ENCODE data around the gene RHOH. TPM values are rescaled to one million over a fixed set of nuclear protein-coding genes. Genes with fewer than 3 reads are reported as not detected.
A peak's percentile ranks its signal among the peaks of the same experiment; 100 is the strongest.

Gene RHOH
- total RNA-seq, 2 donors from 2014 or later: 1.3 to 1.9 TPM

DNA sequence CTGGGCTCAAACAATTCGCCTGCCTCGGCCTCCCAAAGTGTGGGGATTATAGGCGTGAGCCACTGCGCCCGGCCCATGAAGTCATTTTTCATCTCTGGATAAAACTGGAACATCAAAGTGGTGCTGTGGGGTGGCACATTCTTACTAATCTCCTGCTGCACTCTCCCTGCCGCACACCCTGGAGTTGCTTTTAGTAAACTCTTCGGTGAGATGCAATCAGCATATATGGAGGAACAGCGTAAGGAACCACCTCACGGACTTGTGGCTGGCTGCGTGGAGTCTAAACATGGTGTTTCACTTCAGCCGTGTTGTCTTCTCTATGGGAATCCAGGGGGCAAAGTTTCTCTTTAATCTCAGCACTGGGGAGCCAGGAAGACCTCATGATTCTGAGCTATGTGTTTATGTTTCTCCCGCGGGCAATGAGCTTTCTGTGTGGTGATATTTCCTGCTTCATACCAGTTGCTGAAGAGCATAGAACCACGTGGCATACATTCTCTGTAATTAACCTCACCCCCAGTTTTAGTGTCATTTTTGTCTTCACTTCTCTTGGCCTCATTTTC is 2.1 kb upstream of the RHOH start:
- peaks cover 10% of the 10 kb centered on the region for H3K4me1 ChIP-seq (replicated peaks)
- WGBS: 80% methylated on average over 14 of the region's 14 CpGs
- DNase-seq (ENCODE audit: low spot score): no peak
- TF ChIP-seq, protein P1, sequence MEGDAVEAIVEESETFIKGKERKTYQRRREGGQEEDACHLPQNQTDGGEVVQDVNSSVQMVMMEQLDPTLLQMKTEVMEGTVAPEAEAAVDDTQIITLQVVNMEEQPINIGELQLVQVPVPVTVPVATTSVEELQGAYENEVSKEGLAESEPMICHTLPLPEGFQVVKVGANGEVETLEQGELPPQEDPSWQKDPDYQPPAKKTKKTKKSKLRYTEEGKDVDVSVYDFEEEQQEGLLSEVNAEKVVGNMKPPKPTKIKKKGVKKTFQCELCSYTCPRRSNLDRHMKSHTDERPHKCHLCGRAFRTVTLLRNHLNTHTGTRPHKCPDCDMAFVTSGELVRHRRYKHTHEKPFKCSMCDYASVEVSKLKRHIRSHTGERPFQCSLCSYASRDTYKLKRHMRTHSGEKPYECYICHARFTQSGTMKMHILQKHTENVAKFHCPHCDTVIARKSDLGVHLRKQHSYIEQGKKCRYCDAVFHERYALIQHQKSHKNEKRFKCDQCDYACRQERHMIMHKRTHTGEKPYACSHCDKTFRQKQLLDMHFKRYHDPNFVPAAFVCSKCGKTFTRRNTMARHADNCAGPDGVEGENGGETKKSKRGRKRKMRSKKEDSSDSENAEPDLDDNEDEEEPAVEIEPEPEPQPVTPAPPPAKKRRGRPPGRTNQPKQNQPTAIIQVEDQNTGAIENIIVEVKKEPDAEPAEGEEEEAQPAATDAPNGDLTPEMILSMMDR (IDR thresholded peaks at IDR 0.05): no peak
- TF ChIP-seq POLR2AphosphoS5 (IDR thresholded peaks at IDR 0.05) (no peak), POLR2A (IDR thresholded peaks at IDR 0.05) (no peak)
- no peaks in the 10 kb centered on the region for H3K9me3 ChIP-seq
- no peaks in the 10 kb centered on the region for H3K27me3 ChIP-seq (replicated peaks; ENCODE audit: insufficient read depth)
- H3K27ac ChIP-seq: peak overlapping the region in 1 of 2 donors; percentile 85
- H3K36me3 ChIP-seq: no peaks in the 10 kb centered on the region
- H3K4me3 ChIP-seq: no peak overlapping the region
- intact Hi-C loops (cut with DNase I): no loop called here

GRCh38 chr4:40195182-40196177 is 1.4 kb upstream of the RHOH start:
- Histone ChIP-seq H3K36me3 (no peaks in the 10 kb centered on the region), H3K27ac (no peak overlapping the region), H3K9me3 (no peaks in the 10 kb centered on the region), H3K4me3 (no peak overlapping the region), H3K4me1 (replicated peaks) (peaks cover 10% of the 10 kb centered on the region), H3K27me3 (replicated peaks; ENCODE audit: insufficient read depth) (no peaks in the 10 kb centered on the region)
- 96% methylated on average over 10 of the region's 10 CpGs for WGBS
- TF ChIP-seq POLR2AphosphoS5 (IDR thresholded peaks at IDR 0.05): no peak
- no peak for TF ChIP-seq POLR2A (IDR thresholded peaks at IDR 0.05)
- TF ChIP-seq, protein P1 (IDR thresholded peaks at IDR 0.05): no peak
- intact Hi-C loops (cut with DNase I): no loop called here
- DNase-seq (ENCODE audit: low spot score): no peak

DNA sequence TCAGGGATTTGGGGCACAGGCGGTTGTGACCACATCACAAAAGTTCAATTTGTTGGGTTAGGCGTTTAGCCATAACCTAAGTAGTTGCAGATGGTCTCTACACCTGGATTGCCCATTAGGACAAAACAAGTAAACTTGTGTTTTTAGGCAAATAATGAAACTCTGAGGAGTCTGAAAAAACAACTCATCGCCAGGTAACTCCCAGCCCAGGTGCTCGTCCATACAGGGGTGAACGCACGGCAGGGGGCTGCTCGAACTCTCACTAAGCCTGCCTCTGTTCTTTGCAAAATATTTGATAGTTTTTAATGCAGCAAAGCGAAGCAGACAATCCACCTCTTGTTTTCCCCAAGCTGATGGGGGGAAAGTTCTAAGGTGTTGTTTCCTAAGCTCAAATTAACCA is 559 bp upstream of the RHOH start:
- intact Hi-C loops (cut with DNase I): no loop called here
- Histone ChIP-seq H3K4me1 (replicated peaks) (peaks cover 10% of the 10 kb centered on the region), H3K27ac (no peak overlapping the region), H3K9me3 (no peaks in the 10 kb centered on the region), H3K36me3 (no peaks in the 10 kb centered on the region), H3K4me3 (no peak overlapping the region), H3K27me3 (replicated peaks; ENCODE audit: insufficient read depth) (no peaks in the 10 kb centered on the region)
- TF ChIP-seq, protein P1 (IDR thresholded peaks at IDR 0.05): no peak
- no peak for TF ChIP-seq POLR2A (IDR thresholded peaks at IDR 0.05)
- TF ChIP-seq POLR2AphosphoS5 (IDR thresholded peaks at IDR 0.05): no peak
- DNase-seq (ENCODE audit: low spot score): no peak
- WGBS: 94% methylated on average over 8 of the region's 8 CpGs

DNA sequence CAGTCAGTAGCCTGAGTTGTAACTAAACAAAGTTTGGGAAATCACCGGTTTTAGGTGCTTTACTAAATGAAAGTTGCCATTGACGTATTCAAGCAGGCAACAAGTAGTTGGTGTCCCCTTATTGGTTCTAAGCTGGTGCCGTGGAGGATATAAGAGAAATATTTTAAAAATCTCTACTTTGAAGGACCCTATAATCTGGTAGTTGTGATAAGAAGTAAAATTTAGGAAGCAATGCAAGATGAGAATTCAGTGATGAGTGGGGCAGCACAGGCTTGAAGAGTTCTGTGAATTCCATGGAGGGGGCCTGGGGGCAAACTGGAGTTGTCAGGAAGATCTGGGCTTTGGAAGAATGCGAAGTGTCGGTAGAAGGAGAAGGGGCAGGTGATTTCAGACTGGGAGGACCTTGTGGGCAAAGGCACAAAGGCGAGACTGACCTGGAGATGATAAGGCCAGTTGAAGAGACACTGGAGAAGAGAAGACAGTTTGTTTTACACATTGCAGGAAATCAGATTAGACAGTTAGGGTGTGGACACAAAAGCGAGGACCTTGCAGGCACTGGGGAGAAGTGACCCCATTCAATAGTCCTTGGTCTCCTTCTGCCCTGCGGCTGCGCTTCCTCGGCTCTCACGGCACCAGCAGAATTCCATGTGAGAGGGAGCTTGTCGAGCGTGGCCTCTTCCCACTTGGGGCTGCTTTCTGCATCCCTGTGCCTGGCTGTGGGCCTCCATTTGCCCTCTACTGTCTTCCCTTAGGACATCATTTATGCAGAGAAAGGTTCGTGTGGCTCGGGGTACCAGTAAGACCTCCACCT is 1.3 kb downstream of the RHOH start:
- H3K27ac ChIP-seq: peak overlapping the region in 1 of 2 donors; percentile 22
- WGBS: 88% methylated on average over 15 of the region's 15 CpGs

More for the DNA sequence above, 1.3 kb downstream of the RHOH start:
- intact Hi-C loops (cut with DNase I): no loop called here
- TF ChIP-seq POLR2AphosphoS5 (IDR thresholded peaks at IDR 0.05): no peak
- TF ChIP-seq, protein P1 (IDR thresholded peaks at IDR 0.05): no peak
- no peak for TF ChIP-seq POLR2A (IDR thresholded peaks at IDR 0.05)
- no peaks in the 10 kb centered on the region for H3K27me3 ChIP-seq (replicated peaks; ENCODE audit: insufficient read depth)
- no peaks in the 10 kb centered on the region for H3K36me3 ChIP-seq
- peak overlapping the region in 1 of 2 donors; percentile 3 for H3K4me3 ChIP-seq
- H3K4me1 ChIP-seq (replicated peaks): peaks cover under 1% of the 10 kb centered on the region
- H3K9me3 ChIP-seq: no peaks in the 10 kb centered on the region
- no peak for DNase-seq (ENCODE audit: low spot score)
